Ishikawa (cell line): ENCODE results near the gene ADD1.
A peak's percentile ranks its signal among the peaks of the same experiment; 100 is the strongest.

Source experiments
- CEBPB ChIP-seq: IDR thresholded peaks from 2 replicates; pipeline ENCODE4 v1.6.1; 2012
- CREB1 ChIP-seq: IDR thresholded peaks from 2 replicates; pipeline ENCODE4 v1.6.1; 2012; ENCODE audit warnings: low read depth
- EGR1 ChIP-seq: IDR thresholded peaks from 2 replicates; pipeline ENCODE4 v1.6.1; 2012
- EP300 ChIP-seq: IDR thresholded peaks from 2 replicates; pipeline ENCODE4 v1.6.1; 2012; ENCODE audit warnings: borderline replicate concordance
- FOXM1 ChIP-seq: IDR thresholded peaks from 2 replicates; pipeline ENCODE4 v1.6.1; 2012; ENCODE audit warnings: low read depth, borderline replicate concordance
- MAX ChIP-seq: IDR thresholded peaks from 2 replicates; pipeline ENCODE4 v1.6.1; 2012
- NFIC ChIP-seq: IDR thresholded peaks from 2 replicates; pipeline ENCODE4 v1.6.1; 2012
- RAD21 ChIP-seq: IDR thresholded peaks from 2 replicates; pipeline ENCODE4 v1.6.1; 2012; ENCODE audit warnings: low read depth
- REST ChIP-seq: IDR thresholded peaks from 2 replicates; pipeline ENCODE4 v1.6.1; 2012; ENCODE audit warnings: low read depth, mild to moderate bottlenecking
- TAF1 ChIP-seq: IDR thresholded peaks from 2 replicates; pipeline ENCODE4 v1.6.1; 2012; ENCODE audit warnings: low read depth, mild to moderate bottlenecking
- TCF12 ChIP-seq: IDR thresholded peaks from 2 replicates; pipeline ENCODE4 v1.6.1; 2012; ENCODE audit warnings: low read depth
- TEAD4 ChIP-seq: IDR thresholded peaks from 2 replicates; pipeline ENCODE4 v1.6.1; 2012
- USF1 ChIP-seq: IDR thresholded peaks from 2 replicates; pipeline ENCODE4 v1.6.1; 2012
- YY1 ChIP-seq: IDR thresholded peaks from 2 replicates; pipeline ENCODE4 v1.6.1; 2012; ENCODE audit warnings: low read depth
- ZBTB7A ChIP-seq: IDR thresholded peaks from 2 replicates; pipeline ENCODE4 v1.6.1; 2012; ENCODE audit warnings: low read depth

The ADD1 gene

GRCh38 chr4:2802618-2803531 lies 40.8 kb upstream of the ADD1 start:
- TF ChIP-seq YY1 = no peak
- TF ChIP-seq REST = no peak
- no peak for TF ChIP-seq NFIC
- no peak for TF ChIP-seq USF1
- TF ChIP-seq CREB1 = no peak
- TF ChIP-seq EP300 = no peak

- no peak for TF ChIP-seq RAD21
- no peak for TF ChIP-seq TAF1
- TF ChIP-seq EGR1 = no peak
- TF ChIP-seq ZBTB7A = no peak
- no peak for TF ChIP-seq NFIC
- TF ChIP-seq YY1 = no peak
- TF ChIP-seq EP300 = no peak
- no peak for TF ChIP-seq TCF12
- no peak for TF ChIP-seq REST
- TF ChIP-seq CEBPB = no peak
- TF ChIP-seq MAX = no peak
Observed at GRCh38 chr4:2803624-2804448, 39.8 kb upstream of the ADD1 start.

- TF ChIP-seq TCF12 (no peak), ZBTB7A (0 out of 2 replicates have a peak, but pooled peaks have one; percentile 23), EP300 (no peak), EGR1 (no peak), YY1 (no peak), CREB1 (no peak), TAF1 (no peak), TEAD4 (no peak)
Observed at GRCh38 chr4:2804449-2804972, 39.1 kb upstream of the ADD1 start.

- TF ChIP-seq CEBPB (no peak), MAX (0 out of 2 replicates have a peak, but pooled peaks have one; percentile 22), ZBTB7A (0 out of 2 replicates have a peak, but pooled peaks have one; percentile 3)
Observed at GRCh38 chr4:2804973-2805501, 38.6 kb upstream of the ADD1 start.

GRCh38 chr4:2805712-2806389 lies 37.8 kb upstream of the ADD1 start:
- peak; percentile 65 for TF ChIP-seq TEAD4
- no peak for TF ChIP-seq TAF1
- TF ChIP-seq CEBPB = no peak
- TF ChIP-seq CREB1 = no peak
- TF ChIP-seq ZBTB7A = no peak; the same call in 1 of the 2 replicates
- TF ChIP-seq FOXM1 = no peak
- no peak for TF ChIP-seq REST
- TF ChIP-seq NFIC = peak; percentile 54; the same call in 1 of the 2 replicates
- TF ChIP-seq USF1 = no peak
- peak; percentile 35; the same call in 1 of the 2 replicates for TF ChIP-seq MAX
- TF ChIP-seq TCF12 = 0 out of 2 replicates have a peak, but pooled peaks have one; percentile 19
- no peak for TF ChIP-seq RAD21
- no peak for TF ChIP-seq EGR1
- no peak for TF ChIP-seq YY1
- no peak for TF ChIP-seq EP300
